Amniotic epithelial cell (primary cell): ENCODE results near the gene ROPN1B.

Experiments
- DNase-seq: peaks from one replicate; pipeline ENCODE4 v3.0.0-alpha.2; 2010; ENCODE audit warnings: low read depth

Gene ROPN1B

GRCh38 chr3:126031981-126032471, 63.0 kb downstream of the ROPN1B start:
- no peak for DNase-seq
